ENCODE data around the gene ALG12. TPM values are rescaled to one million over a fixed set of nuclear protein-coding genes. Genes with fewer than 3 reads are reported as not detected.

Gene ALG12
- total RNA-seq, 2 donors from 2014 or later: 14.8 to 15.3 TPM

- DNase-seq (ENCODE audit: low spot score in 2 of 2): no peak
- Mint-ChIP-seq H3K9me3 (no peaks in the 10 kb centered on the region), H3K27ac (peak overlapping the region in 1 of 2 donors; percentile 37), H3K36me3 (peaks cover 5 to 7% of the 10 kb centered on the region in 2 donors)
- ATAC-seq: no peak
Observed at GRCh38 chr22:49938565-49939136, 20.4 kb upstream of the ALG12 start.

GRCh38 chr22:49937758-49938564, 19.7 kb upstream of the ALG12 start:
- Mint-ChIP-seq H3K27ac (peak overlapping the region in 1 of 2 donors; percentile 37), H3K9me3 (no peaks in the 10 kb centered on the region), H3K36me3 (peaks cover 5 to 7% of the 10 kb centered on the region in 2 donors)
- ATAC-seq (no peak), DNase-seq (ENCODE audit: low spot score in 2 of 2) (no peak)

GRCh38 chr22:49936973-49937757, 18.9 kb upstream of the ALG12 start:
- peak overlapping the region; percentile 89 to 91 for H3K27ac Mint-ChIP-seq
- DNase-seq (ENCODE audit: low spot score in 2 of 2) (no peak), ATAC-seq (no peak)
- H3K36me3 Mint-ChIP-seq: peaks cover 5 to 7% of the 10 kb centered on the region in 2 donors
- H3K9me3 Mint-ChIP-seq: no peaks in the 10 kb centered on the region

GRCh38 chr22:49936018-49936972, 18.1 kb upstream of the ALG12 start:
- H3K9me3 Mint-ChIP-seq: no peaks in the 10 kb centered on the region
- ATAC-seq: peak; percentile 85 to 92
- peaks cover 5 to 7% of the 10 kb centered on the region in 2 donors for H3K36me3 Mint-ChIP-seq
- DNase-seq (ENCODE audit: low spot score in 2 of 2): peak; percentile 93 to 99
- peak overlapping the region; percentile 89 to 91 for H3K27ac Mint-ChIP-seq

GRCh38 chr22:49935561-49935960, 17.3 kb upstream of the ALG12 start:
- peaks cover under 1 to 5% of the 10 kb centered on the region in 2 donors for H3K36me3 Mint-ChIP-seq
- ATAC-seq (no peak), DNase-seq (ENCODE audit: low spot score in 2 of 2) (no peak)
- no peaks in the 10 kb centered on the region for H3K9me3 Mint-ChIP-seq
- H3K27ac Mint-ChIP-seq: peak overlapping the region in 1 of 2 donors; percentile 89

GRCh38 chr22:49934891-49935557, 16.8 kb upstream of the ALG12 start:
- H3K36me3 Mint-ChIP-seq: peaks cover 0 to 5% of the 10 kb centered on the region in 2 donors
- H3K27ac Mint-ChIP-seq: peak overlapping the region in 1 of 2 donors; percentile 93
- peak; percentile 85 to 86 for DNase-seq (ENCODE audit: low spot score in 2 of 2)
- ATAC-seq: peak; percentile 1 to 29
- no peaks in the 10 kb centered on the region for H3K9me3 Mint-ChIP-seq

GRCh38 chr22:49934160-49934890, 16.1 kb upstream of the ALG12 start:
- ATAC-seq: peak in 1 of 2 donors; percentile 57
- DNase-seq (ENCODE audit: low spot score in 2 of 2): peak in 1 of 2 donors; percentile 83
- Mint-ChIP-seq H3K36me3 (peaks cover 0 to 5% of the 10 kb centered on the region in 2 donors), H3K27ac (peak overlapping the region in 1 of 2 donors; percentile 93), H3K9me3 (no peaks in the 10 kb centered on the region)

- ATAC-seq (no peak), DNase-seq (ENCODE audit: low spot score in 2 of 2) (no peak)
- H3K36me3 Mint-ChIP-seq: peaks cover 0 to 5% of the 10 kb centered on the region in 2 donors
- H3K9me3 Mint-ChIP-seq: no peaks in the 10 kb centered on the region
- peak overlapping the region; percentile 50 to 93 for H3K27ac Mint-ChIP-seq
Observed at GRCh38 chr22:49933236-49934159, 15.3 kb upstream of the ALG12 start.

- peak; percentile 6 to 40 for ATAC-seq
- Mint-ChIP-seq H3K36me3 (peaks cover 0 to 5% of the 10 kb centered on the region in 2 donors), H3K9me3 (no peaks in the 10 kb centered on the region), H3K27ac (peak overlapping the region in 1 of 2 donors; percentile 3)
- DNase-seq (ENCODE audit: low spot score in 2 of 2): peak in 1 of 2 donors; percentile 71
Observed at GRCh38 chr22:49930596-49931412, 12.6 kb upstream of the ALG12 start.

GRCh38 chr22:49929994-49930575, 11.8 kb upstream of the ALG12 start:
- Mint-ChIP-seq H3K36me3 (peaks cover 6 to 9% of the 10 kb centered on the region in 2 donors), H3K9me3 (no peaks in the 10 kb centered on the region), H3K27ac (peak overlapping the region in 1 of 2 donors; percentile 3)
- DNase-seq (ENCODE audit: low spot score in 2 of 2) (no peak), ATAC-seq (no peak)

- H3K27ac Mint-ChIP-seq: no peak overlapping the region
- DNase-seq (ENCODE audit: low spot score in 2 of 2) (peak; percentile 83 to 95), ATAC-seq (peak; percentile 56 to 85)
- no peaks in the 10 kb centered on the region for H3K9me3 Mint-ChIP-seq
- peaks cover 8 to 10% of the 10 kb centered on the region in 2 donors for H3K36me3 Mint-ChIP-seq
Observed at GRCh38 chr22:49929211-49929979, 11.2 kb upstream of the ALG12 start.

GRCh38 chr22:49928555-49929210, 10.4 kb upstream of the ALG12 start:
- DNase-seq (ENCODE audit: low spot score in 2 of 2): no peak
- no peak for ATAC-seq
- no peaks in the 10 kb centered on the region for H3K9me3 Mint-ChIP-seq
- H3K36me3 Mint-ChIP-seq: peaks cover 5 to 8% of the 10 kb centered on the region in 2 donors
- H3K27ac Mint-ChIP-seq: no peak overlapping the region
